RWPE1 (cell line): ENCODE data around the gene PHF13.

Experiments
- CTCF ChIA-PET: fragments of 350-600 bp; sonication (Branson Sonifier 250); formaldehyde crosslinking; extraction: SDS; loops from one replicate; lab custom pipeline; 2021; lab: Yijun Ruan, JAX
- POLR2A ChIA-PET: fragments of 400-600 bp; formaldehyde crosslinking; extraction: SDS; loops from one replicate; lab custom pipeline; 2020; ENCODE audit warnings: antibody characterized with exemption; ENCODE audit not compliant: low non-redundant PET; lab: Yijun Ruan, JAX
- DNase-seq: peaks from one replicate; pipeline ENCODE4 v3.0.0; 2012; ENCODE audit warnings: low spot score
- H3K27ac ChIP-seq: fragments of 450-650 bp; 2 replicates; pipeline ENCODE4 v1.5.1; 2017
- CTCF ChIP-seq: fragments of 450-650 bp; conservative IDR thresholded peaks from 2 replicates; pipeline ENCODE4 v1.5.1; 2017; ENCODE audit warnings: low read depth, mild to moderate bottlenecking

Gene PHF13

GRCh38 chr1:6580593-6581409, 32.7 kb upstream of the PHF13 start:
- CTCF ChIA-PET: interaction anchor here (0.6 to 1.1 kb wide), 6 partner anchors 12 to 1881 kb away, joined by 3 to 10 read pairs (median 3); partner anchors contain the start of gene NOL9
- H3K27ac ChIP-seq: peak overlapping the region; percentile 92
- POLR2A ChIA-PET: interaction anchor here (1.0 to 1.6 kb wide), 2 partner anchors 8 to 26 kb away, joined by 3 to 4 read pairs; partner anchors contain the start of gene NOL9
- DNase-seq: no peak
- no peak for TF ChIP-seq CTCF

GRCh38 chr1:6581561-6582305, 31.8 kb upstream of the PHF13 start:
- POLR2A ChIA-PET: interaction anchor here (0.7 to 1.0 kb wide), 3 partner anchors 8 to 18 kb away, joined by 3 to 4 read pairs (median 4); no protein-coding TSS in a partner anchor
- CTCF ChIA-PET: interaction anchor here (0.6 to 1.1 kb wide), 4 partner anchors 13 to 220 kb away, joined by 3 to 10 read pairs (median 4); partner anchors contain the start of gene NOL9
- no peak for TF ChIP-seq CTCF
- H3K27ac ChIP-seq: peak overlapping the region; percentile 92
- DNase-seq: peak; percentile 73

GRCh38 chr1:6582370-6582769, 31.2 kb upstream of the PHF13 start:
- DNase-seq: no peak
- ChIA-PET POLR2A (interaction anchor here (0.6 kb wide), 1 partner anchor 39 kb away, joined by 3 read pairs; no protein-coding TSS in a partner anchor), CTCF (no interaction called here)
- TF ChIP-seq CTCF: no peak
- peak overlapping the region; percentile 92 for H3K27ac ChIP-seq

DNA sequence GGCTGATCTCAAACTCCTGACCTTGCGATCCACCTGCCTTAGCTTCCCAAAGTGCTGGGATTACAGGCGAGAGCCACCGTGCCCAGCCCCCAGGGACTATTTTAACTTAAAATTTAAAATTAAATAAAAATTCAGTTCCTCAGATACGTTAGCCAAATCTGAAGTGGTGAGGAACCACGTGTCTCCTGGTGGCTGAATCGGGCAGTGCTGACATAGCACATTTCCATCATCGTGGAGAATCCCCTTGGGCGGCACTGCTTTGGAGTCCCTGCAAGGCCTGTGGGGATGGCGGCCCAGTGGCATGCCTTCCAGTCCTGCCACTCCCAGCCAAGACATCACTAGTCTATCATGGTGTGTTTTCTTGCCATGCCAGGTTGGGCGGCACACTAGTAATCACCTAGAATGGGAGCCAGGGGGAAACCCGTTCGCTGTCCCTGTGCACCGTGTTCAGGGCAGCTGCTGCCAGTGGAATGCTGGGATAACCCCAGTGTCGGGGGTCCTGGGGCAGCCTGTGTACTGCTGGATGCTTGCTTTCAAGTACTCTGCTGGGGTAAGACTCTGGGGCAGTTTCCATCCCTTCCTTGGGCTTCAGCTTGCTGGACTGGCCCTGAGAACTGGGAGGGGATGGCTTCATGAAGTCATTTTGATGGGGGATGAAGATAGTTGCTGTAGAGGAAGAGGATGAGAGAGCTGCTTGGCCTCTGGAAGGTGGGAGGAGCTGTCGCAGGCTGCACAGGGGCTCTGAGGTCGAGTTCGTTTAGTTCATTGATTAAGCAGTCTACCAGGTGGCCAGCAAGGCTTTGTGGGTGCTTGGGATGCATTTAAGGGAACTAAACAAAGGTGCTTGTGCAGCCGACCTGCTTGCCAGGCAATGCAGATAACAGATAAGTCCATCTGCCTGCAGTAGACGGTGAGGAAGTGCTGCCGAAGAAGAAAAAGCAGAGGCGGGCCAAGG, 29.1 kb upstream of the PHF13 start:
- CTCF ChIA-PET: interaction anchor here (0.6 kb wide), 1 partner anchor 62 kb away, joined by 3 read pairs; no protein-coding TSS in a partner anchor
- peak overlapping the region; percentile 98 for H3K27ac ChIP-seq
- no peak for DNase-seq
- no peak for TF ChIP-seq CTCF
- POLR2A ChIA-PET: interaction anchor here (0.6 to 0.7 kb wide), 2 partner anchors 46 to 1168 kb away, joined by 4 to 9 read pairs; no protein-coding TSS in a partner anchor

GRCh38 chr1:6585081-6585722, 28.3 kb upstream of the PHF13 start:
- no peak for TF ChIP-seq CTCF
- ChIA-PET CTCF (interaction anchor here (0.6 kb wide), 1 partner anchor 61 kb away, joined by 3 read pairs; no protein-coding TSS in a partner anchor), POLR2A (no interaction called here)
- H3K27ac ChIP-seq: peak overlapping the region; percentile 98
- no peak for DNase-seq
